ENCODE data around the gene USP3.

USP3 gene

DNA sequence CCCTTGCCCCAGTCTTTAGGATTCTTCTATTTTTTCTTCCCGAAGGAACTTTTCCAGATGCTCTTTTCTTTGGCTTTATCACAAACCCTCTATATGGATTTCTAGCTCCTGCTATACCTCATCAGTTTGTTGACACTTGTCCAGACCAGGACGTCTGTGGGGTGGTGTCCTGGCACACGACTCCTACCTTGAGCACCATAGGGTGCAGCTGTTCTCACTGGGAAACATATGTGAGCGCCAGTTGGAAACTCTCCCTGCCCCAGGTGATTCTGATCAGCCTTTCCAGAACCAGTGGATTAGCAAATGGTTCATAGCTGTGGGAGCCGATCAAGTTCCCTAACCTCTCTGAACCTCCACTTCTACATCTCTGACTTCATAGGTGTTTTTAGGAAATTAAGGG lies 40.6 kb upstream of the USP3 start:
- Histone ChIP-seq H3K9me2 (replicated peaks; ENCODE audit: insufficient read depth, low read length) (no peaks in the 10 kb centered on the region), H4K20me1 (ENCODE audit: low read depth, low read length) (no peaks in the 10 kb centered on the region), H3K27ac (ENCODE audit: low read depth, low read length) (no peak overlapping the region), H3K4me3 (ENCODE audit: insufficient read depth, low read length, poor library complexity, severe bottlenecking) (no peak overlapping the region), H3K79me2 (ENCODE audit: insufficient read depth, low read length) (no peaks in the 10 kb centered on the region), H3K9me3 (ENCODE audit: insufficient read depth, low read length) (no peaks in the 10 kb centered on the region), H2AFZ (ENCODE audit: low read depth, low read length, severe bottlenecking) (no peak overlapping the region), H3K36me3 (ENCODE audit: low read length) (no peaks in the 10 kb centered on the region), H3F3A (ENCODE audit: insufficient read depth) (no peaks in the 10 kb centered on the region), H3K27me3 (ENCODE audit: low read length) (no peaks in the 10 kb centered on the region), H3K9ac (ENCODE audit: low read length) (no peak overlapping the region), H3K4me2 (ENCODE audit: low read depth, low read length, poor library complexity, severe bottlenecking) (no peak overlapping the region)
- no peak for TF ChIP-seq EZH2phosphoT487 (conservative IDR thresholded peaks at IDR 0.05; ENCODE audit: low read length)
- TF ChIP-seq, protein P1, sequence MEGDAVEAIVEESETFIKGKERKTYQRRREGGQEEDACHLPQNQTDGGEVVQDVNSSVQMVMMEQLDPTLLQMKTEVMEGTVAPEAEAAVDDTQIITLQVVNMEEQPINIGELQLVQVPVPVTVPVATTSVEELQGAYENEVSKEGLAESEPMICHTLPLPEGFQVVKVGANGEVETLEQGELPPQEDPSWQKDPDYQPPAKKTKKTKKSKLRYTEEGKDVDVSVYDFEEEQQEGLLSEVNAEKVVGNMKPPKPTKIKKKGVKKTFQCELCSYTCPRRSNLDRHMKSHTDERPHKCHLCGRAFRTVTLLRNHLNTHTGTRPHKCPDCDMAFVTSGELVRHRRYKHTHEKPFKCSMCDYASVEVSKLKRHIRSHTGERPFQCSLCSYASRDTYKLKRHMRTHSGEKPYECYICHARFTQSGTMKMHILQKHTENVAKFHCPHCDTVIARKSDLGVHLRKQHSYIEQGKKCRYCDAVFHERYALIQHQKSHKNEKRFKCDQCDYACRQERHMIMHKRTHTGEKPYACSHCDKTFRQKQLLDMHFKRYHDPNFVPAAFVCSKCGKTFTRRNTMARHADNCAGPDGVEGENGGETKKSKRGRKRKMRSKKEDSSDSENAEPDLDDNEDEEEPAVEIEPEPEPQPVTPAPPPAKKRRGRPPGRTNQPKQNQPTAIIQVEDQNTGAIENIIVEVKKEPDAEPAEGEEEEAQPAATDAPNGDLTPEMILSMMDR (IDR thresholded peaks at IDR 0.05; ENCODE audit: insufficient read depth, low read length, poor library complexity, severe bottlenecking): no peak

- no peaks in the 10 kb centered on the region for H3K79me2 ChIP-seq (ENCODE audit: insufficient read depth, low read length)
- TF ChIP-seq, protein P1 (IDR thresholded peaks at IDR 0.05; ENCODE audit: insufficient read depth, low read length, poor library complexity, severe bottlenecking): no peak
- no peak for TF ChIP-seq EZH2phosphoT487 (conservative IDR thresholded peaks at IDR 0.05; ENCODE audit: low read length)
- no peak overlapping the region for H3K4me3 ChIP-seq (ENCODE audit: insufficient read depth, low read length, poor library complexity, severe bottlenecking)
- H3K27me3 ChIP-seq (ENCODE audit: low read length): no peaks in the 10 kb centered on the region
- no peak overlapping the region for H2AFZ ChIP-seq (ENCODE audit: low read depth, low read length, severe bottlenecking)
- no peaks in the 10 kb centered on the region for H3K9me3 ChIP-seq (ENCODE audit: insufficient read depth, low read length)
- no peak overlapping the region for H3K4me2 ChIP-seq (ENCODE audit: low read depth, low read length, poor library complexity, severe bottlenecking)
- no peaks in the 10 kb centered on the region for H3K9me2 ChIP-seq (replicated peaks; ENCODE audit: insufficient read depth, low read length)
- no peaks in the 10 kb centered on the region for H3F3A ChIP-seq (ENCODE audit: insufficient read depth)
- no peaks in the 10 kb centered on the region for H4K20me1 ChIP-seq (ENCODE audit: low read depth, low read length)
- H3K9ac ChIP-seq (ENCODE audit: low read length): no peak overlapping the region
- no peaks in the 10 kb centered on the region for H3K36me3 ChIP-seq (ENCODE audit: low read length)
- no peak overlapping the region for H3K27ac ChIP-seq (ENCODE audit: low read depth, low read length)
Observed at GRCh38 chr15:63465104-63465503, 39.3 kb upstream of the USP3 start.

DNA sequence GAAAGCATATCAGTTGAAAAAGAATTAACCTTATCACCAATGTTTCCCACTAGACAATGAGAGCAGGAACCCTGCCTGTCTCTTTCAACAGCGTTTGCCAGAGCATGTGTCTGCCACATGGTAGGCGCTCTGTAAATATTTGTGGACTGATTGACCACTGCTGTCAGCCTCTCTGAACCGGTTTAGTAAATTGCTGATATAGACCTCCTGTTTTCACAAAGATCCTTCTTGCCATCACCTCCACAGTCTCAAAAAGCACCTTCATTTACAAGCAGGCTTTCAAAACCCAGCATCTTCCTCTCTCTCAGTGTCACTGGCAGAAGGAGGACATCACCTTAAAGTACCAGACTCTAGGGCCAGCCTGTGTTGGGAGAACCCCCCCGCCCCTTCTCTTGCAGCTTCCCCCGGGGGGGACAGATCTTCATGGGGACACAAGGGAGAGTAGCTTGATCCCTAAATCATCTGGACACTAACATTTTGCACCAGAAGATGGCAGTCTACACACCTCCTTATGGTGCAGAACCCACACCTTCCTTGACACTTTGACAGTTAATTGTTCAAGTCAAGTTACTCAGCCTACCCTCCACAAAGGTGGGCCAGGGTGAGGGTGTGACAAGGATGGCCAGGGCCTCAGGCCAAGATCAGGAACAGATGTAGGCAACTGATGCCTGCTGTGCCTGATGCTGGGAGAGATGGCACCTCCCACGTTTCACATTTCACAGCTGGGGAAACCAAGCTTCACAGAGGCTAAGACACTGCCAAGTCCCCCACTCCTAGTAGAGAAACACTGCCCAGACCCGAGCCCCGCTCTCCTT lies 37.8 kb upstream of the USP3 start:
- H3K4me3 ChIP-seq (ENCODE audit: insufficient read depth, low read length, poor library complexity, severe bottlenecking): no peak overlapping the region
- no peak overlapping the region for H3K4me2 ChIP-seq (ENCODE audit: low read depth, low read length, poor library complexity, severe bottlenecking)
- TF ChIP-seq EZH2phosphoT487 (conservative IDR thresholded peaks at IDR 0.05; ENCODE audit: low read length): no peak
- TF ChIP-seq, protein P1 (IDR thresholded peaks at IDR 0.05; ENCODE audit: insufficient read depth, low read length, poor library complexity, severe bottlenecking): peak; percentile 50
- no peaks in the 10 kb centered on the region for H3K9me3 ChIP-seq (ENCODE audit: insufficient read depth, low read length)
- no peak overlapping the region for H3K9ac ChIP-seq (ENCODE audit: low read length)
- H3K27ac ChIP-seq (ENCODE audit: low read depth, low read length): no peak overlapping the region
- no peaks in the 10 kb centered on the region for H3F3A ChIP-seq (ENCODE audit: insufficient read depth)
- H3K36me3 ChIP-seq (ENCODE audit: low read length): no peaks in the 10 kb centered on the region
- H2AFZ ChIP-seq (ENCODE audit: low read depth, low read length, severe bottlenecking): no peak overlapping the region
- H3K79me2 ChIP-seq (ENCODE audit: insufficient read depth, low read length): no peaks in the 10 kb centered on the region
- no peaks in the 10 kb centered on the region for H3K27me3 ChIP-seq (ENCODE audit: low read length)
- no peaks in the 10 kb centered on the region for H4K20me1 ChIP-seq (ENCODE audit: low read depth, low read length)
- no peaks in the 10 kb centered on the region for H3K9me2 ChIP-seq (replicated peaks; ENCODE audit: insufficient read depth, low read length)
